Trophoblast cell (in vitro differentiated cells and primary cell): ENCODE results near the gene ATG2B. TPM values are rescaled to one million over a fixed set of nuclear protein-coding genes. Genes with fewer than 3 reads are reported as not detected.
A peak's percentile ranks its signal among the peaks of the same experiment; 100 is the strongest.

Experiments used
- DNase-seq, 2 donors: peaks; one replicate each; pipeline ENCODE4 v3.0.0-alpha.2; 2016
- H2AFZ ChIP-seq: 2 replicates; pipeline ENCODE4 v1.6.1; 2013; ENCODE audit warnings: low read length, moderate library complexity, mild to moderate bottlenecking; ENCODE audit not compliant: insufficient read depth, poor library complexity
- H2AK5ac ChIP-seq: 2 replicates; pipeline ENCODE4 v1.6.1; 2013; ENCODE audit warnings: mild to moderate bottlenecking, low read length
- H2BK120ac ChIP-seq: 2 replicates; pipeline ENCODE4 v1.6.1; 2013; ENCODE audit warnings: low read length, mild to moderate bottlenecking, moderate library complexity; ENCODE audit not compliant: insufficient read depth, poor library complexity
- H2BK12ac ChIP-seq: 2 replicates; pipeline ENCODE4 v1.6.1; 2013; ENCODE audit warnings: mild to moderate bottlenecking, low read length, moderate library complexity
- H2BK5ac ChIP-seq: 2 replicates; pipeline ENCODE4 v1.6.1; 2013; ENCODE audit warnings: low read length, low read depth, moderate library complexity, mild to moderate bottlenecking; ENCODE audit not compliant: poor library complexity
- H3K14ac ChIP-seq: 2 replicates; pipeline ENCODE4 v1.6.1; 2013; ENCODE audit warnings: mild to moderate bottlenecking, low read length
- H3K18ac ChIP-seq: 2 replicates; pipeline ENCODE4 v1.6.1; 2013; ENCODE audit warnings: mild to moderate bottlenecking, low read length
- H3K23ac ChIP-seq: 2 replicates; pipeline ENCODE4 v1.6.1; 2013; ENCODE audit warnings: low read length
- H3K27ac ChIP-seq: 2 replicates; pipeline ENCODE4 v1.5.1; 2013; ENCODE audit warnings: low read depth, mild to moderate bottlenecking, inconsistent platforms, low read length, moderate library complexity
- H3K27me3 ChIP-seq: 2 replicates; pipeline ENCODE4 v1.6.1; 2013; ENCODE audit warnings: inconsistent platforms, mild to moderate bottlenecking, low read length, moderate library complexity; ENCODE audit not compliant: insufficient read depth
- H3K36me3 ChIP-seq, 2 experiments: 1 replicate in 1 of 2; 2 replicates in 1 of 2; pipeline ENCODE4 v1.6.1; 2013; ENCODE audit warnings: low read length in 2 of 2, mild to moderate bottlenecking in 2 of 2, moderate library complexity in 1 of 2; ENCODE audit not compliant: insufficient read depth in 2 of 2, control insufficient read depth in 1 of 2
- H3K4ac ChIP-seq: 2 replicates; pipeline ENCODE4 v1.6.1; 2013; ENCODE audit warnings: low read depth, mild to moderate bottlenecking, low read length, moderate library complexity
- H3K4me1 ChIP-seq, 2 experiments: 1 replicate in 1 of 2; 2 replicates in 1 of 2; pipeline ENCODE4 v1.6.1; 2013; ENCODE audit warnings: low read length in 2 of 2, mild to moderate bottlenecking in 2 of 2, moderate library complexity in 1 of 2; ENCODE audit not compliant: insufficient read depth in 2 of 2, control insufficient read depth in 1 of 2
- H3K4me2 ChIP-seq: 2 replicates; pipeline ENCODE4 v1.6.1; 2013; ENCODE audit warnings: inconsistent platforms, mild to moderate bottlenecking, low read length, moderate library complexity
- H3K4me3 ChIP-seq: 2 replicates; pipeline ENCODE4 v1.5.1; 2013; ENCODE audit warnings: mild to moderate bottlenecking, low read depth, low read length, inconsistent platforms
- H3K79me1 ChIP-seq: one replicate; pipeline ENCODE4 v1.6.1; 2013; ENCODE audit warnings: low read length
- H3K79me2 ChIP-seq: 2 replicates; pipeline ENCODE4 v1.6.1; 2013; ENCODE audit warnings: low read length, mild to moderate bottlenecking; ENCODE audit not compliant: control insufficient read depth, insufficient read depth, poor library complexity
- H3K9ac ChIP-seq: 2 replicates; pipeline ENCODE4 v1.6.1; 2013; ENCODE audit warnings: mild to moderate bottlenecking, low read length
- H3K9me3 ChIP-seq: 2 replicates; pipeline ENCODE4 v1.6.1; 2013; ENCODE audit warnings: low read depth, mild to moderate bottlenecking, control low read depth, inconsistent platforms, low read length; ENCODE audit not compliant: insufficient read depth
- H4K12ac ChIP-seq: 2 replicates; pipeline ENCODE4 v1.6.1; 2013; ENCODE audit warnings: low read depth, mild to moderate bottlenecking, low read length, moderate library complexity
- H4K8ac ChIP-seq: 2 replicates; pipeline ENCODE4 v1.6.1; 2013; ENCODE audit warnings: low read depth, mild to moderate bottlenecking, low read length, moderate library complexity
- H4K91ac ChIP-seq: one replicate; pipeline ENCODE4 v1.6.1; 2013; ENCODE audit warnings: low read depth, mild to moderate bottlenecking, low read length, moderate library complexity
- WGBS: extraction: QIAGEN DNeasy Blood & Tissue Kit; methylation state at CpG from one replicate; pipeline ENCODE4 v1.1.7; 2013; ENCODE audit warnings: missing lambda C conversion rate; ENCODE audit not compliant: insufficient read length, insufficient coverage; ENCODE audit errors: extremely low coverage; 5-methylcytosine and 5-hydroxymethylcytosine counted together
- polyA plus RNA-seq: library from polyadenylated mRNA; stranded (reverse); fragments of 200-250 nt; gene quantifications from 2 replicates; pipeline ENCODE4 v1.2.3, GENCODE V29; 2013

The ATG2B gene
- polyA plus RNA-seq: 16.2 and 17.4 TPM in 2 replicates

- Histone ChIP-seq H3K9me3 (no peaks in the 10 kb centered on the region), H3K4ac (peak within 1 kb of the TSS; percentile 87), H4K12ac (peak within 1 kb of the TSS; percentile 91), H3K4me1 (peaks cover 0 to 4% of the 10 kb centered on the region in 2 experiments), H3K27me3 (no peaks in the 10 kb centered on the region), H3K4me3 (peak within 1 kb of the TSS; percentile 97), H3K14ac (peak within 1 kb of the TSS; percentile 91), H3K36me3 (peaks cover 0 to 2% of the 10 kb centered on the region in 2 experiments), H2AFZ (peak within 1 kb of the TSS; percentile 92), H3K79me1 (peaks cover 12% of the 10 kb centered on the region), H3K9ac (peak within 1 kb of the TSS; percentile 88), H2BK12ac (peak within 1 kb of the TSS; percentile 63), H3K18ac (peak within 1 kb of the TSS; percentile 85), H3K27ac (peak within 1 kb of the TSS; percentile 79), H4K8ac (peak within 1 kb of the TSS; percentile 96), H3K79me2 (peaks cover 15% of the 10 kb centered on the region), H3K23ac (no peak within 1 kb of the TSS), H4K91ac (peak within 1 kb of the TSS; percentile 93), H2BK5ac (peak within 1 kb of the TSS; percentile 93), H2AK5ac (peak within 1 kb of the TSS; percentile 64), H2BK120ac (peak within 1 kb of the TSS; percentile 95), H3K4me2 (peak within 1 kb of the TSS; percentile 90)
- no CpG with 5 or more reads among the region's 92 CpGs for WGBS
- DNase-seq: peak; percentile 92 to 97
These were observed at the start of gene ATG2B, which contains the start of gene GSKIP for GRCh38 chr14:96362965-96363750. Gene ATG2B, minus strand, starts transcription at chr14:96363341. Its CDS starts 365 bp downstream, at chr14:96362976. Gene GSKIP, plus strand, starts transcription at chr14:96363526. Its CDS starts 18,722 bp downstream, at chr14:96382248.

- no peak overlapping the region for H2BK120ac ChIP-seq
- no peak overlapping the region for H3K27ac ChIP-seq
- H4K8ac ChIP-seq: no peak overlapping the region
- no peak overlapping the region for H3K4ac ChIP-seq
- no CpG with 5 or more reads among the region's 4 CpGs for WGBS
- H3K9me3 ChIP-seq: no peaks in the 10 kb centered on the region
- H2AK5ac ChIP-seq: no peak overlapping the region
- no peaks in the 10 kb centered on the region for H3K27me3 ChIP-seq
- H3K4me3 ChIP-seq: no peak overlapping the region
- no peaks in the 10 kb centered on the region for H3K36me3 ChIP-seq
- H3K18ac ChIP-seq: no peak overlapping the region
- no peak overlapping the region for H3K23ac ChIP-seq
- no peak overlapping the region for H4K91ac ChIP-seq
- no peaks in the 10 kb centered on the region for H3K79me1 ChIP-seq
- no peak overlapping the region for H2AFZ ChIP-seq
- H3K4me2 ChIP-seq: no peak overlapping the region
- H3K4me1 ChIP-seq: no peaks in the 10 kb centered on the region
- H3K14ac ChIP-seq: no peak overlapping the region
- no peak overlapping the region for H2BK12ac ChIP-seq
- H2BK5ac ChIP-seq: no peak overlapping the region
- no peak overlapping the region for H3K9ac ChIP-seq
- DNase-seq: no peak
- no peak overlapping the region for H4K12ac ChIP-seq
- H3K79me2 ChIP-seq: no peaks in the 10 kb centered on the region
These were observed 47.0 kb upstream of the ATG2B start for GRCh38 chr14:96410119-96410518.

DNA sequence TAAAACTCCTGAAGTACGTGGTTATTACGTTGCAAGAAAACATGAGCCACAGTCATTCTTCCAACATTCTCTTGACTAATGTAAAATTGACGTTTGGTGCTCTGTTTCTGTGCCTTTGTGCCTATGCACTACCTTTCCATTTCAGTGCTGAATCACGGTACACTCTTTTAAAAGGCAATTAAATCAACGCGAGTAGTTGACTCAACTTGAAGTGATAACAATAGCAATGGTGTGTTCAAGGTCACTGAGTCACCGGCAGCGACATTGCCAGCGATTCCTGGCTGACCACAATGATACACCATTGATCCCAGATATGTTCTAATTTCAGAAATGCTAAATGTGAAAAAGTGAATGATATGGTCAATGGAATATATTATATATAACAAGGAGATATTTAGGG, 46.6 kb upstream of the ATG2B start:
- WGBS: no CpG with 5 or more reads among the region's 9 CpGs
- Histone ChIP-seq H3K27ac (no peak overlapping the region), H3K79me1 (no peaks in the 10 kb centered on the region), H4K91ac (no peak overlapping the region), H3K4ac (no peak overlapping the region), H4K8ac (no peak overlapping the region), H2BK12ac (no peak overlapping the region), H3K18ac (no peak overlapping the region), H4K12ac (no peak overlapping the region), H2BK5ac (no peak overlapping the region), H3K9me3 (no peaks in the 10 kb centered on the region), H3K4me2 (no peak overlapping the region), H3K14ac (no peak overlapping the region), H2AK5ac (no peak overlapping the region), H3K23ac (no peak overlapping the region), H3K27me3 (no peaks in the 10 kb centered on the region), H3K79me2 (no peaks in the 10 kb centered on the region), H3K9ac (no peak overlapping the region), H2BK120ac (no peak overlapping the region), H3K4me1 (no peaks in the 10 kb centered on the region), H3K36me3 (no peaks in the 10 kb centered on the region), H2AFZ (no peak overlapping the region), H3K4me3 (no peak overlapping the region)
- DNase-seq: no peak

DNA sequence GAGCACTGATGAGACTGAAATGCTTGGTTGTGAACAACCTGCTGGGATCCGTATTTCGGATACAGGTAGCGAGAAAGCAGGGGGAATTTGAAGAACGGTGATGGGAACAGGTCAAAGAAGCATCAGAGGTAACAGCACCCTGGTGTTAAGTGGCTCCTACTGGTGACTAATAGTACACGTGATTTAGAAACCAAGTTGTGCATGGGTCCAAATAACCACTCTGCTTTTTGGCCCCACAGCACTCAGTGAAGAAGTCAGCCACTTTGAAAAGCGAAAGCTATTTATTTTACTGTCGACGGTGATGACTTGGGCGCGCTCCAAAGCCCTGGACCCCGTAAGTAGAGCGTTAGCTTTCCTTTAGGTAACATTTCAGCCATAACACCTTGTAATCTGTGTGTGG, 45.5 kb upstream of the ATG2B start:
- H2BK12ac ChIP-seq: no peak overlapping the region
- no peaks in the 10 kb centered on the region for H3K79me2 ChIP-seq
- no peak overlapping the region for H3K4me2 ChIP-seq
- H4K8ac ChIP-seq: no peak overlapping the region
- no peak overlapping the region for H2BK5ac ChIP-seq
- H3K9me3 ChIP-seq: no peaks in the 10 kb centered on the region
- no peak overlapping the region for H3K9ac ChIP-seq
- no peak overlapping the region for H3K23ac ChIP-seq
- no peaks in the 10 kb centered on the region for H3K79me1 ChIP-seq
- H2AFZ ChIP-seq: no peak overlapping the region
- H3K4me1 ChIP-seq: no peaks in the 10 kb centered on the region
- H3K4ac ChIP-seq: no peak overlapping the region
- H3K27me3 ChIP-seq: no peaks in the 10 kb centered on the region
- no CpG with 5 or more reads among the region's 12 CpGs for WGBS
- H2BK120ac ChIP-seq: no peak overlapping the region
- no peak for DNase-seq
- H3K14ac ChIP-seq: no peak overlapping the region
- H3K4me3 ChIP-seq: no peak overlapping the region
- H4K91ac ChIP-seq: no peak overlapping the region
- no peak overlapping the region for H3K27ac ChIP-seq
- no peak overlapping the region for H3K18ac ChIP-seq
- H3K36me3 ChIP-seq: no peaks in the 10 kb centered on the region
- no peak overlapping the region for H2AK5ac ChIP-seq
- H4K12ac ChIP-seq: no peak overlapping the region
